ENCODE measurements around the gene CEBPG. TPM values are rescaled to one million over a fixed set of nuclear protein-coding genes. Genes with fewer than 3 reads are reported as not detected.

Gene CEBPG
- polyA plus RNA-seq, 3 donors: 8.3 to 19.3 (median 15.4) TPM

GRCh38 chr19:33427801-33428626 is 54.5 kb downstream of the CEBPG start:
- no peak overlapping the region for H3K27ac ChIP-seq (ENCODE audit: low read depth, low read length)
- 91 to 93% (median 92%) methylated on average over 22 of the region's 22 CpGs for WGBS, 3 donors

- no peak overlapping the region for H3K27ac ChIP-seq (ENCODE audit: low read depth, low read length)
- 87 to 94% (median 94%) methylated on average over 5 of the region's 5 CpGs for WGBS, 3 donors
These were observed 55.2 kb downstream of the CEBPG start for GRCh38 chr19:33428627-33429125.

- WGBS, 3 donors: 66 to 76% (median 75%) methylated on average over 17 of the region's 17 CpGs
- no peak overlapping the region for H3K27ac ChIP-seq (ENCODE audit: low read depth, low read length)
These were observed 56.6 kb downstream of the CEBPG start for GRCh38 chr19:33429891-33430673.

GRCh38 chr19:33430674-33431277 is 57.3 kb downstream of the CEBPG start:
- whole genome bisulfite sequencing, 3 donors: 31 to 32% (median 31%) methylated on average over 13 of the region's 13 CpGs

DNA sequence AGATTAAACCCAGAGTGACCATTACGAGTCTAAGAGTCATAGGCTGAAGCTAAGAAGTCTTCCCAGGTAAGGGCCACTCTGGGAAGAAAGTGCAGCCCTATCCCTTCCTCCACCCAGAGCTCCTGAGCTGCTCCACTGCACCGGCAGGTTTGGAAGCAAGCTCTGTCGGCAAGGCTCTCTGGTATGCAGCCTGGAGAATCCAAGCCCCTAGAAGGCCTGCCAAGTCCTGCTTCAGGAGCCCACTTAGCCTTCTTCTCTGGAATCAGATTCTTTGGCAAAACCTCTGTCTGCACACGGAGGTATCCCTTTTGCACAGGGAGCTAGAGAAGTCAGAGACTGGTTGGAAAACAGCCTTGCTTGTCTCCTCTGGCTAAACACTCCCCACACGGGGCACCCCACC is 58.5 kb downstream of the CEBPG start:
- H3K27ac ChIP-seq (ENCODE audit: low read depth, low read length): no peak overlapping the region
- 42 to 48% (median 48%) methylated on average over 5 of the region's 5 CpGs for WGBS, 3 donors

More at GRCh38 chr19:33430674-33431277, 57.3 kb downstream of the CEBPG start:
- H3K27ac ChIP-seq (ENCODE audit: low read depth, low read length): no peak overlapping the region

Other genes with a start within 250 kb of the CEBPG start
- not detected for gene WDR88, start 241.6 kb upstream of the CEBPG start, polyA plus RNA-seq
- 10 to 100 TPM; 11.1 to 42.5 (median 32.2) TPM for gene LRP3, start 179.4 kb upstream of the CEBPG start, polyA plus RNA-seq
- 100 to 1,000 TPM in 1 of 3 donors, 10 to 100 TPM in 1, 1 to 10 TPM in 1; 9.3 to 193 (median 32.8) TPM for gene SLC7A10, start 147.9 kb upstream of the CEBPG start, polyA plus RNA-seq
- gene CEBPA, start 71.2 kb upstream of the CEBPG start, polyA plus RNA-seq: 100 to 1,000 TPM in 1 of 3 donors, 10 to 100 TPM in 2; 33.6 to 335 (median 60.3) TPM
- gene PEPD, start 148.1 kb downstream of the CEBPG start, polyA plus RNA-seq: 100 to 1,000 TPM in 1 of 3 donors, 10 to 100 TPM in 2; 23.5 to 129 (median 79.8) TPM
- 1 to 10 TPM in 1 of 3 donors, under 1 TPM in 2; 0.56 to 1.2 (median 0.91) TPM for gene CHST8, start 248.2 kb downstream of the CEBPG start, polyA plus RNA-seq